GM19397 (cell line): ENCODE data around the gene NUP210L.

Source experiments
- ATAC-seq: cut with Tn5 transposase; IDR thresholded peaks from one replicate; pipeline ENCODE4 v1.9.1; 2021; ENCODE audit warnings: mild to moderate bottlenecking, moderate library complexity; ENCODE audit not compliant: unreplicated experiment

NUP210L gene

DNA sequence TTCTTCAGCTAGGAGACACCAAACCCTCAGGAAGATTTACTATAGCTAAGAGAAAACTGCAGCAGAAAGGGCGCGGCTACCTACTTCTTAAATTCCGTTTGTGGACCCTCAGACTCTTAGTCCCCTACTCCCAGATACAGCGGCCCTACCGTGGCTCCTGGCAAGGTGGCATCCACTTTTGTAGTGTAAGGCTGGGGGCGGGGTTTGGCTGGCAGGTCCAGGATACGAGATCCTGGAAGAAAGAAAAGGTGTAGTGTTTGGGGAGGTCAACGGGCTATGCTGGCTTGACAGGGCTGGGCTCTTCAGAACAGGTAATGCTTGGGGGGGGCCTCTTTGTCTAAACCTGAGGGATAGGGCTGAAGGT lies 186.9 kb downstream of the NUP210L start:
- no peak for ATAC-seq

GRCh38 chr1:153967107-153967999 lies 187.5 kb downstream of the NUP210L start, which contains the start of gene CREB3L4:
Gene CREB3L4, plus strand, starts transcription at chr1:153967902. Its CDS starts 624 bp downstream, at chr1:153968526.
- peak; percentile 54 for ATAC-seq

DNA sequence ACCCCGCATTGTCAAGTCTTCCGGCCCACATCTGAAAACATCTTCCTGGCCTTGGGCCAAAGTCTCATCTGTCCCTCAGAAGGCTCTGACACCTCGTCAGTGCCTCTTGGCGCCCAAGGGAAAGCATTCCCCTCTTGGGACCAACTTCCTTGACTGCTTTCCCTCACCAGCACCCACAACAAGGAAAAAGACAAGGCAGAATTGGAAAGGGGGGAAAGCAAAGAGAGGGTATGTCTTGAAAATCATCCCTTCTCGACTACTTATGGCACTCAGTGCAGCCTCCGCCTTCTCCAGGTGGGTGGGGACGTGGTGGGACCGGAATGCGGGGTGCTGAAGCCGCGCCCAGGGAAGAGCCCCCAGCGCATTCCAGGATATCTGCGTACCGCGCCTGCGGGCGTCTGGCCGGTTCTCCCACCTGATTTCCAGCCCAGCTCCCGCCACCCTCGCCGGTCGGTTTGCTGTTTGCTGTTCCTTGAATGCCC lies 191.0 kb downstream of the NUP210L start:
- peak; percentile 1 for ATAC-seq

DNA sequence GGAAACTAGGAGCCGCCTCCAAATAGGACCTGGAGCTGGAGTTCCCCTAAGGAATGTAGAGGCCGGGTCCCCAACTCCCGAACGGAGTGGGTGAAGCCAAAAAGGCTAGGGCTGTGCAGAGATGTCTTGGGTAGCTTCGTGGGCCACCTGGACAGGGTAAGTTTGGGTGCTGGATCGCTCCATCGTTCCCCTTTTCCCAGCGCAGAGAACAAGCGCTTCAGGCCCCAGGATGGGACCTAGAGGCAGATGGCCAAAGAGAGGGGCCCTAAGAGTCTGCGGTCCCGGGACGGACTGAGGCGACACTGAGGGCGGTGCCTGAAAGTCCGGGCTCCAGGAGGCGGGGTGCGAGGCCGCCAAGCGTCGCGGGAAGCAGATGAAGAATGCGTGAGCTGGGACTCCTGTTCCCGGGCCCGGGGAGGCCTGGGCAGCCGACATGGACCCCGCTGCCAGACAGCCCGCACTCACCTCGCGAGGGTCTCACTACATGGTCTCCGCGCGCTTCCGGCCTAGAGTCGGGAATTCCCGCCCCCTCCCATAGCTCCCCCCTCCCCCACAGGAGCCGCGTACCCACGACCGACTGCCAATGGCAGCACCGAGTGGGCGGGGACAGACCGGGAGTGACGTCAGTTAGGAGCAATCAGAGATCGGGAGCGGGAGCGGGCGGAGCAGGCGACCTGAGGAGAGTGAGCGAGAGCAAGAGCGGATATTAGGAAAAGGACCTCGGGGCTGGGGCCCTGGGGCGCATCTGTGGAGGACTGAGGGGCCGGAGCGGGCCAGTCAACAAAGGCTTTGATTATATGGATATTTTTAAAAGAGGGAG lies 191.6 kb downstream of the NUP210L start, which contains the start of gene SLC39A1:
TSS of gene SLC39A1 (minus strand) at position 508 of the 820 bp plus-strand sequence. CDS start 822 bp downstream, outside the sequence.
- peak; percentile 36 for ATAC-seq

DNA sequence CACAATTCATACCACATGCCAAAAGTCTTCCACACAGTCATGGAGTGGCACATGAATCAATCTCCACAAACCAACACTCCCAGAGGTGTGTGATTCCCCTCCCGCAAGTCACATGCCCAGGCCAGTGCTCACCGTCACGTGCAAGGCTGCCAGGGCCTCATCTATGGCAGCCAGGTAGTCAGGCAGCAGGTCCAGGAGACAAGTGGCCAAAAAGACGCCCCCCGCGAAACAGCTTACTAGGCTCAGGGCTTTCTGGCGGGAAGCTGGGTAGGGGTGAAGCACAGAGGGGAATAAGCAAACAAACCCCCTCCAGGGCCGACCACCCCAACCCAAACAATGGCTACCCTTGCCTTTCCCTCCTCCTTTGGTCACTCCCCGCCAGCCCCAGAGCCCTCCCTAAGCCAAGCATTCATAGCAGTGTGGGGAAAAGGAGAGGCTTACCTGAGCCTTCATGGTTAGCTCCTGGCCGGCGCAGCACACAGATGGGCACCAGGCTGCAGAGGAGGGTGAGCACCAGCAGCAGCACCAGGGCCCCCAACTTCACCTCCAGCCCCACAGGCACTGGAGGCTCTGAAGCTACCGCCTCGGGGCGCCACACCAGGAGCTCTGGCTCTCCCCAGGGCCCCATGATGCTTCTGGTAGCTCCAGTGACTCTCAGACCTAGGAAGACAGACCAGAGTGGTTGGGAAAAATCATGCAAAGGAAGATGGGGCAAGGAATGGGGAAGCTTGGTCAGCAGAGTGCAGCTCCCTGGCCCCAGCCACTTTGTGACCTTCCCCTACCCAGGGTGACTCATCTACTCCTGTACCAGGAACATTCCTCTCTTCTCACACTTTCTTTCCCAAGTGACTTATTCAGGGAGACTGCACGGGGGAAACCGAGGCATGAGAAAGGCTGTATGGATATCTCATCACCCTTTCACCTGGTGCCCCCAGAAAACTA lies 192.5 kb downstream of the NUP210L start:
- no peak for ATAC-seq

DNA sequence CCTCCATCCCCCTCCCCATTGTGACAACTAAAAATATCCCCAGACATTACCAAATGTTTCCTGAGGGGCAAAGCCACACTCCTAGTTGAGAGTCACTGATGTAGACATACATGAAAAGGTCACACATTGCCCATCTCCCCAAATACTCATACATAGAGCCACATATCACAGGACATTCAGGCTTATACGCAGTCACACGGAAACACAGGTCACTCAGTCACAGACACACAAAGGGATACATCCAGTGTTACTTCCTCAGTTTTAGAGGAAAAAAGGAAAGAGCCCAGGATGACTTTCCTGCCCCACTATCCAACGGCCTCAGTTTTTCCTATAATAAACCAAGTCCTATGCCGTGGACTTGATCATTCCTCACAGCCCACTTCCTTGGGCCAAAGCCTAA lies 193.5 kb downstream of the NUP210L start:
- no peak for ATAC-seq

DNA sequence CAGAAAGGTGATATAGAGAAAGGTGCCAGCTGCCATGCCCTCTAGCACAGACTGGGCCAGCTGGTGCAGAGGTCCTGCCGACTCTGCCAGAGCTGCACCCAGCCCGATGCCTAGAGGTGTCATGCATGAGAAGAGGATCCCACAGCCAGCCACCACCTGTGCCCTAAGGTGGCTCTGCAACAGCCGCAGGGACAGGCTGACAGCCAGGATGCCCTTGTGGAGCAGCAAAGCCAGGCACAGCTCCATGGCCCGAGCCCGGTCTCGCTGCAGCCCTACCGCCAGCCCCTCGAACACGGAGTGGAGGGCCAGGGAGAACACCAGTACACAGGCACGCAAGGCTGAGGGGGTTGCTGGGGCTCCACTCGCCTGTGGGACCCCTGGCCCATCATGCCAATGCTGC lies 194.7 kb downstream of the NUP210L start:
- no peak for ATAC-seq

DNA sequence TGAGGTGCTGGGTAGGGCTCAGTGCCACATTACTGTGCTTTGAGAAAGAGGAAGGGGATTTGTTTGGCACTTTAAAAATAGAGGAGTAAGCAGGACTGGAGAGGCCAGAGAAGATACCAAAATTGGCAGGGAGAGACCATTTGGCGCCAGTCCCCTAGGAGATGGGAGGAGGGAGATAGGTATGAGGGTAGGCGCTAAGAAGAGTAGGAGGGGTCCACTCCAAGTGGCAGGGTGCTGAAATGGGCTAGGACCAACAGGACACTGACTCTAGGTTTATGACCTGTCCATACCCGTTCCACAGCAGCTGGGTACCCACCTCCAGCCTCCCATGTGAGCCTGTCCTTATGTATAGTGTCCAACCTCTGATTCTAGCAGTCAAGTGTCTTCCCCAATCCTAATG lies 195.4 kb downstream of the NUP210L start:
- no peak for ATAC-seq

- no peak for ATAC-seq
Observed at GRCh38 chr1:153958961-153959260, 196.0 kb downstream of the NUP210L start.

DNA sequence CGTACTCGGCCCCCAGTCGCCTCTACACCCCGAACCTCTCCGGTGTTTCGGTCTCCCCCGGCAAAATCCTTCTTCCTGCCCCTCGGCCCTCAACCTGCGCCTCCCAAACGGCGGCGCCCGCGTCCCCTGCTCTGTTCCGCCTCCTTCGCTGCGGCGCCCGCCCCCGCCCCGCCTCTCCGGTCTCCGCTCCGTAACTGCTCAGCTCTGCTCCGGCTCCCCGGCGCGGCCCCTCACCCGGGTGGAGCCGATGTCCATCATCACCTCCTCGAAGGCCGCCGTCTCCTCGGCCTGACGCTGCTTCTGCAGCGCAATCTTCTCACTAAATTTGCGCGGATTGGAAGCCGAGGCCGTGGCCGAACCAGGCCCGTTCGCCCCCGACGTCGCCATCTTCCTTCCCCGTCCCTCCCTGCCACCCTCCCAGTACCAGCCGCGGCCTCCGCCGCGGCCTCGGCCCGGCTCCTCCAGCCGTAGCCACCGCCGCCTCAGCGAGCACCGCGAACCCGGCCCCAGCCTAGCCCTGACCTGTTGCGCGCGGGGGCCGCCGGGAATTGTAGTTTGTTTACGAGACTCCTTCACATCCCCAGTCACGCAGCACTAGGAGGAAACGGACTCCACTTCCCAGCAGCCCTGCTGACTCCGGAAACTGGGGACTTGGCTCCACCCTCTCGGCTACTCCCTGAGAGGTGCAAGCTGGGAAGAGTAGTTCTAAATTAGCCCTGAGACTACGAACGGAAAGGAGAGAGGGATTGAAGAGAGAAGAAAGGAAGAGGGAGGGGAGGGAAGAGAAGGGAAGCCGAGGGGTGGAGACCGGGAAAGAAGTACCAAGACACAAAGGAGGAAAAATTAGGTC lies 196.5 kb downstream of the NUP210L start, which contains the start of gene CRTC2:
TSS of gene CRTC2 (minus strand) at position 502 of the 850 bp plus-strand sequence. CDS start at position 387, 115 bp downstream.
- ATAC-seq, result peak; percentile 69

GRCh38 chr1:153957744-153958110 lies 197.1 kb downstream of the NUP210L start:
- peak; percentile 13 for ATAC-seq

GRCh38 chr1:153956997-153957715 lies 197.7 kb downstream of the NUP210L start:
- no peak for ATAC-seq

DNA sequence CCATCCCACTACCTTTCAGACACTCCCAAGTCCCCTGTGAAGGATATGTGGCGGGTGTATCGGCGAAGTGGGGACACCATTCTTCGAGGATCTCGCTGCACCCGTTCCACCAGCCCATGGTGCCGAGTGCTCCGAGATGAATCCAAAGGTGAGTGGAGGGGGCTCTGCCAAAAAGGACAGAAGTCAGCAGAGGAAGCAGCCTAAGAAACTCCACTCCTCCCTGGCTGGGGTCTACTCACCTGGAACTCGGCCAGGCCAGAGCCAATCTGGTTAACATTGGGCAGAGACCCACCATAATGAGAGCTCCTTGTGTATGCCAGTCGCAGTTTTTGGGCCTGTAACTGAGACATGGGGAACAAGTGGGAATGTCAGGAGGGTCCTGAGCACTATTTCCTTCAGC lies 200.0 kb downstream of the NUP210L start:
- ATAC-seq, result no peak

GRCh38 chr1:153953859-153954365 lies 201.0 kb downstream of the NUP210L start:
- no peak for ATAC-seq

DNA sequence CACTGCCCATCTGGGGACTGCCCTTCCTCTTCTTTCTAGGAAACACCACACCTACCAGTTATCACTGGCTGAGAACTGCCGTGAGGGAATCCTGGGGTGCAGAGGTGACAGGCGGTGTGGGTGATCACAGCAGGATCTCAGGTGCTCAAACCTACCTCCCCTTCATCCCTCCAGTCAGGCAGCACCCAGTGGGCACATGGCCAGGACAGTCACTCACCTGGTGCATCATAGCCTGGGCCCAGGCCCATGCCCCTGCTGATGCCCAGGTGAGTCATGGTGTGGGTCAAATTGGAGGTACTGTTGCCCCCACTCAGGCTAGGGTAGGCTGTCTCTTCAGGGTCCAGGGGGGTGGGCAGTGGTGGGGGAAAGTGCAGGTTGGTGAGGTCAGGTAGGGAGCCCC lies 203.1 kb downstream of the NUP210L start:
- ATAC-seq, result no peak

- no peak for ATAC-seq
Observed at GRCh38 chr1:153951183-153951582, 203.7 kb downstream of the NUP210L start.

- ATAC-seq, result peak; percentile 70
Observed at GRCh38 chr1:153946622-153947241, 208.1 kb downstream of the NUP210L start, which contains the start of gene DENND4B. Gene DENND4B, minus strand, starts transcription at chr1:153946718. Its CDS starts 2,344 bp downstream, at chr1:153944374.
